CD4-positive, alpha-beta T cell treated with Interleukin-4 for 4 hours (primary cell): ENCODE results near the gene IL6R.

Source experiments
- DNase-seq: peaks from one replicate; pipeline ENCODE4 v3.0.0-alpha.2; 2020

The IL6R gene

GRCh38 chr1:154453574-154454352 is 48.6 kb downstream of the IL6R start:
- DNase-seq, result no peak

- DNase-seq, result no peak
These were observed 49.4 kb downstream of the IL6R start for GRCh38 chr1:154454386-154455120.

- DNase-seq, result no peak
These were observed 51.5 kb downstream of the IL6R start for GRCh38 chr1:154456631-154457030.

GRCh38 chr1:154459080-154459479 is 53.9 kb downstream of the IL6R start:
- no peak for DNase-seq

GRCh38 chr1:154460695-154461260 is 55.6 kb downstream of the IL6R start:
- DNase-seq, result no peak

DNA sequence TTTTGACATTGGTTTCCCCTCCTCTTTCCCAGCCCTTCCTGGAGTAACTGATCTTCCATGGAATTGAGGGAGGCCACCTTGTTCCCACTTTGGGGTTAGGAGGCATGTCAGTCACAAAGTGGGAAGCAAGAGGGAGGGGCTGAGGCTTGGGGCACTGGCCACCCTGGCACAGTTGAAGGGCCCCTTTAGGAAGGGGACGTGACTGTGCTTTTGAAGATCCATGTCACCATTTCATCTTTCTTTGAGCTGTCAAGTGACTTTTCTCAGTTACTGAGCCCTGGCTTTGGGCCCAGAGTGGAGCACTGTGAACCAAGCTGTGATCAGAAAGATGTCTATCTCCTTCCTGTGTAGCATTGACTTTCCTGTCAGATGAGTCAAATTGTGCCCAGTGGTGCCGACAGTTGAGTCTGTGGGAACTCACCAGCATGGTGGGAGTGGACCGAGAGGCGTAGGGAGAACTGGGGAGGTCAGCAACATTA is 58.4 kb downstream of the IL6R start:
- DNase-seq, result peak; percentile 85

- no peak for DNase-seq
These were observed 60.6 kb downstream of the IL6R start for GRCh38 chr1:154465621-154466195.

DNA sequence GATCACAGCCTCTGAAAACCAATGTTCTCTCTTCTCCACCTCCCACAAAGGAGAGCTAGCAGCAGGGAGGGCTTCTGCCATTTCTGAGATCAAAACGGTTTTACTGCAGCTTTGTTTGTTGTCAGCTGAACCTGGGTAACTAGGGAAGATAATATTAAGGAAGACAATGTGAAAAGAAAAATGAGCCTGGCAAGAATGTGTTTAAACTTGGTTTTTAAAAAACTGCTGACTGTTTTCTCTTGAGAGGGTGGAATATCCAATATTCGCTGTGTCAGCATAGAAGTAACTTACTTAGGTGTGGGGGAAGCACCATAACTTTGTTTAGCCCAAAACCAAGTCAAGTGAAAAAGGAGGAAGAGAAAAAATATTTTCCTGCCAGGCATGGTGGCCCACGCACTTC is 61.1 kb downstream of the IL6R start:
- no peak for DNase-seq

GRCh38 chr1:154466921-154467417 is 61.8 kb downstream of the IL6R start:
- DNase-seq, result no peak

DNA sequence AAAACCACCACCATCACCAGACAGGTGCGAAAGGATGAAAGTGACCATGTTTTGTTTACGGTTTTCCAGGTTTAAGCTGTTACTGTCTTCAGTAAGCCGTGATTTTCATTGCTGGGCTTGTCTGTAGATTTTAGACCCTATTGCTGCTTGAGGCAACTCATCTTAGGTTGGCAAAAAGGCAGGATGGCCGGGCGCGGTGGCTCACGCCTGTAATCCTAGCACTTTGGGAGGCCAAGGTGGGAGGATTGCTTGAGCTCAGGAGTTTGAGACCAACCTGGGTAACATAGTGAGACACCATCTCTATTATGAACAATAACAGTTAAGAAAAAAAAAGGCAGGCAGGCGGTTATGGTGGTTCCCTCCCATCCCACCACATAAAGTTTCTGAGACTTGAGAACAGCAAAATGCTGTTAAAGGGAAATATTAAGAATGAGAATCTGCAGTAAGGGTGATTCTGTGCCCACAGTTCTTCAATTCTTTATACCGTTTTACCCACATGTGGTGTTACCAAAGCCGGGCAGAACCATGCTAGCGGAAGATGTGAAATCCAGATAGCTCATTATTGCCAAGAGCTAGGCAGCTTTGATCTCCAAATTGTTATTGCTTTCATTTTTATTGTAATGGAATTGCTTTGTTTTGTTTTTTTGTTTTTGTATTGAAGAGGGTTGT is 62.4 kb downstream of the IL6R start:
- peak; percentile 54 for DNase-seq

DNA sequence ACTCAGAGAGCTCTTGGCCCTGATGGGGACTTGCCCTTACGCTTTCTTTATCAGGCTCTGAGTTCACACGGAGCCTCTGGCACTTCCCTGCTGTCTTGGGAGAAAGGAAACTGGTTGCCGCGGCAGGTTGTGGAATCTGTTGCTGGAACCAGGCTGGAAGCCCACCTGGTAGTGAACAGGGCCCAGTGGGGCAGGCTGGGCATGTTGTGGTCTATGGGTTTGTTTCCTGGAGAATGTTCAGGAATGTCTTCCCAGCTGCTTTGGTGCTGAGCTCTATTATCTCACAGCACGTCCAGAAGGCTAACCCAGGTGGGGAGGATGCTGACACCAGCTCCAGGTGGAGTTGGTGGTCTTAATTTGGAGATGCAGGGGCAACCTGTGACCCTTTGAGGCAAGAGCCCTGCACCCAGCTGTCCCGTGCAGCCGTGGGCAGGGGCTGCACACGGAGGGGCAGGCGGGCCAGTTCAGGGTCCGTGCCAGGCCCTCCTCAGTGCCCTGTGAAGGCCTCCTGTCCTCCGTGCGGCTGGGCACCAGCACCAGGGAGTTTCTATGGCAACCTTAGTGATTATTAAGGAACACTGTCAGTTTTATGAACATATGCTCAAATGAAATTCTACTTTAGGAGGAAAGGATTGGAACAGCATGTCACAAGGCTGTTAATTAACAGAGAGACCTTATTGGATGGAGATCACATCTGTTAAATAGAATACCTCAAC is 63.5 kb downstream of the IL6R start:
- DNase-seq, result no peak

DNA sequence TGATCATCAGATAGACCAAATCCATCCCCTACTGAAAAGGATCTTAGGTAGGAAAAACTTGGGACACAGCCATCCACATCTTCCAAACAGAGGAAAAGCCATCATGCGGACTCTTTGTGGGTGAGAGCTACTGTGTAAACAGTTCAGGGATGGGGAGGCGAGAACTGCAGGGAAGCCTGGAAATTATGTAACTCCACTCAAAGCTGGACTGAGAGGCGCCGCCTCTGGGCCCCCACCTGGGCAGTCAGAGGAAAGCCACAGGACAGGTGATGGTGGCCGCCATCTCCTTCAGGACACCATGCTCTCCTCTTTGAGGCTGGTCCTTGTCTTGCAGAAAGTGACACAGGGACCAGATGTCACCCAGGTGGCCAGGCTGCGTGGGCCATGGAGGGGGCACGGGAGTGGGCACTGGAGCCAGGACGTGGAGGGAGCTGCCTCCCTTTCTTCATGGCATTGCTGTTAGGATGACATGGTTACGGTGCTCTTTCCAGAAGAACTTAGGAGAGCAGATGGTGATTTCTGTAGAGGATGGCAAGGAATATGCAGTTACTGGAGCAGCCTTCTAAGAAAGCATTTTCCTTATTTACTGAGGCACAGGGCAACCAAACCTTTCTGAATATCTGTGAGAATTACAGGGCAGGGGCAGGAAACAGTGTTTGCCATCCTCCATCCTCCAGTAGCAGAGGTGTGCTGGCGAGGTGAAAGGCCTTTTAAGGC is 64.9 kb downstream of the IL6R start:
- no peak for DNase-seq

- DNase-seq, result no peak
These were observed 66.2 kb downstream of the IL6R start for GRCh38 chr1:154471304-154471703.

GRCh38 chr1:154474802-154475201 is 69.7 kb downstream of the IL6R start:
- no peak for DNase-seq

- no peak for DNase-seq
These were observed 71.6 kb downstream of the IL6R start for GRCh38 chr1:154476791-154477190.

- DNase-seq, result no peak
These were observed 72.9 kb downstream of the IL6R start for GRCh38 chr1:154478013-154478412.

DNA sequence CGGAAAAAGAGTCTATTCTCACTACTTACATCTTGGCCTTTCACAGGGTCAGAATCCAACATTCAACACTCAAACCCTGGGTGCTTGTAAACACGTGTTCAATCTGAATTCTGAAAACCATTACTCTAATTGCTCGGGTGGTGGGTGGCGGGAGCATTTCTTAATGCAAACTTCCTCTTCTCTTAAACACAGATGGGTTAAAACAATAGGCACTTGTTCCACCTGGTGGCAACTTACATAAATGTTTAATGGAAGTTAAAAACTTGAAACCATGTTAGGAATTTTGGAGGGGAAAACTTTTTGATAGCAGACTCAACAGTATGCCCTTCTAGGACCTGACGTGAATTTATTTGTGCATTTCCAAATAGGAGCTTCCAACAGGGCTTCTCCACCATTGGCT is 73.5 kb downstream of the IL6R start:
- DNase-seq, result peak; percentile 30

GRCh38 chr1:154479764-154480421 is 74.8 kb downstream of the IL6R start:
- peak; percentile 78 for DNase-seq

GRCh38 chr1:154481053-154481452 is 75.9 kb downstream of the IL6R start:
- DNase-seq, result no peak

DNA sequence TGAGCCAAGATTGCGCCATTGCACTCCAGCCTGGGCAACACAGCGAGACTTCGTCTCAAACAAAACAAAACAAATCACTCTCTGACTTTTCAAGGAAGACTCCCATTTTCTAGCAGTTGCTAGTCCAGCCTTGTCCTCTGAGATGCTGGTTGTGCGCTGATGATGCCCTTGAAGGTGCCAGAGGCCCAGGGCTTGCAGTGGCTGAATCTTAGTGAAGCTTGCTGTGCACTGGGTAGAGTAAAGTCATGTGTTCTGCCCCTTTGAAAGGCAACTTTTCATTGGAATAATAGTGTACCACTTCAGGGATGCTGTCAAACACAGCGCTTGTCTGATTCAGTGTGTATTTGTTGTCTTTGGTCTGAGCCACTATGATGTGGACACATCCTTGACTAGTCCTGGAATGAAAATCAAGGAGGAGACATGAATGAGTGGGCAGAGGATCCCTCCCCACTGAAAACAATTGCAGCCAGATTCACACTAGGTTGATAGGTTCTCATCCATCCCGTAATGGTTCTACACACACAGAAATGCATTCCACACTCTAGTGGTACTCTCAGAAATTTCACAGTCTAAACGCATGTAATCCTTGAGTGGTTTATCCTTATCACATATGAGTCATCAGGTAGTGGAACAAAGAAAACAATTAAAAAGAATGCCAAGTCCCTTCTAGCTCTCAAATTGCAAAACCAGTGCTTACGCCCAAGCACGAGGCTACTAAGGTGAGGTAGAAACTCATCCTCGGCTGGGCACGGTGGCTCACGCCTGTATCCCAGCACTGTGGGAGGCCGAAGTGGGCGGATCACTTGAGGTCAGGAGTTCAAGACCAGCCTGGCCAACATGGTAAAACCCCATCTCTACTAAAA is 79.0 kb downstream of the IL6R start:
- DNase-seq, result no peak
